Liver (tissue), 9 donors: ENCODE data around the gene CCDC178. TPM values are rescaled to one million over a fixed set of nuclear protein-coding genes. Genes with fewer than 3 reads are reported as not detected.

Source experiments
- DNase-seq: peaks from one replicate; pipeline ENCODE4 v3.0.0-alpha.2; 2017; ENCODE audit warnings: low spot score
- H3K27ac ChIP-seq, 2 donors: one replicate each; pipeline ENCODE4 v1.7.0; 2013; ENCODE audit warnings: inconsistent platforms in 2 of 2, low read length in 2 of 2, control low read depth in 1 of 2, low read depth in 1 of 2, mild to moderate bottlenecking in 1 of 2
- H3K27me3 ChIP-seq, 4 donors: one replicate each; pipeline versions ENCODE4 v1.6.1 to v1.7.0; 2013; ENCODE audit warnings: low read length in 3 of 4, inconsistent platforms in 1 of 4, mild to moderate bottlenecking in 1 of 4, moderate library complexity in 1 of 4; ENCODE audit not compliant: control insufficient read depth in 4 of 4, insufficient read depth in 4 of 4
- H3K36me3 ChIP-seq, 4 donors: one replicate each; pipeline versions ENCODE4 v1.6.1 to v1.7.0; 2013; ENCODE audit warnings: low read length in 3 of 4, mild to moderate bottlenecking in 3 of 4, low read depth in 1 of 4, moderate library complexity in 1 of 4; ENCODE audit not compliant: control insufficient read depth in 4 of 4, insufficient read depth in 3 of 4
- H3K4me1 ChIP-seq, 4 donors: one replicate each; pipeline versions ENCODE4 v1.6.1 to v1.7.0; 2013; ENCODE audit warnings: low read length in 3 of 4, mild to moderate bottlenecking in 3 of 4, moderate library complexity in 1 of 4; ENCODE audit not compliant: control insufficient read depth in 4 of 4, insufficient read depth in 4 of 4
- H3K4me3 ChIP-seq, 3 donors: one replicate each; pipeline versions ENCODE4 v1.6.1 to v1.7.0; 2013; ENCODE audit warnings: low read length in 3 of 3, control low read depth in 1 of 3, low read depth in 1 of 3, mild to moderate bottlenecking in 1 of 3
- H3K9ac ChIP-seq, 2 donors: one replicate each; pipeline ENCODE4 v1.7.0; 2013; ENCODE audit warnings: low read length in 2 of 2, mild to moderate bottlenecking in 2 of 2, moderate library complexity in 2 of 2, control low read depth in 1 of 2, low read depth in 1 of 2
- H3K9me3 ChIP-seq, 4 donors: one replicate each; pipeline versions ENCODE4 v1.6.1 to v1.7.0; 2013; ENCODE audit warnings: low read length in 3 of 4; ENCODE audit not compliant: control insufficient read depth in 4 of 4
- ATF3 ChIP-seq: IDR thresholded peaks from 2 replicates; pipeline ENCODE4 v1.6.1; 2016; ENCODE audit warnings: antibody characterized with exemption
- CTCF ChIP-seq: fragments of 150-350 bp; IDR thresholded peaks from 2 replicates; pipeline ENCODE4 v1.5.1; 2017; ENCODE audit warnings: improper control_type of control experiment, low read depth, low read length; ENCODE audit not compliant: missing input control
- EGR1 ChIP-seq, 2 donors: IDR thresholded peaks; 2 replicates each; pipeline ENCODE4 v1.6.1; 2016 to 2018; ENCODE audit warnings: antibody characterized with exemption in 2 of 2, low read depth in 2 of 2
- FOXA1 ChIP-seq: IDR thresholded peaks from 2 replicates; pipeline ENCODE4 v1.6.1; 2016; ENCODE audit warnings: antibody characterized with exemption
- FOXA2 ChIP-seq: IDR thresholded peaks from 2 replicates; pipeline ENCODE4 v1.6.1; 2016; ENCODE audit warnings: antibody characterized with exemption
- GABPA ChIP-seq, 2 donors: IDR thresholded peaks in 1 of 2; conservative IDR thresholded peaks in 1 of 2; 2 replicates each; pipeline ENCODE4 v1.6.1; 2016; ENCODE audit warnings: antibody characterized with exemption in 2 of 2, mild to moderate bottlenecking in 1 of 2, moderate library complexity in 1 of 2
- HNF4A ChIP-seq, 2 donors: conservative IDR thresholded peaks; 2 replicates each; pipeline ENCODE4 v1.6.1; 2016; ENCODE audit warnings: antibody characterized with exemption in 2 of 2, mild to moderate bottlenecking in 2 of 2
- HNF4G ChIP-seq: IDR thresholded peaks from 2 replicates; pipeline ENCODE4 v1.6.1; 2016; ENCODE audit warnings: antibody characterized with exemption
- JUND ChIP-seq, 2 donors: IDR thresholded peaks; 2 replicates each; pipeline ENCODE4 v1.6.1; 2016; ENCODE audit warnings: antibody characterized with exemption in 2 of 2
- MAX ChIP-seq: IDR thresholded peaks from 2 replicates; pipeline ENCODE4 v1.6.1; 2016; ENCODE audit warnings: antibody characterized with exemption
- NR2F2 ChIP-seq: IDR thresholded peaks from 2 replicates; pipeline ENCODE4 v1.6.1; 2016; ENCODE audit warnings: antibody characterized with exemption
- RAD21 ChIP-seq, 2 donors: IDR thresholded peaks; 2 replicates each; pipeline ENCODE4 v1.6.1; 2016; ENCODE audit warnings: antibody characterized with exemption in 2 of 2, mild to moderate bottlenecking in 2 of 2
- REST ChIP-seq: IDR thresholded peaks from 2 replicates; pipeline ENCODE4 v1.6.1; 2016; ENCODE audit warnings: antibody characterized with exemption, mild to moderate bottlenecking
- RXRA ChIP-seq, 2 donors: IDR thresholded peaks; 2 replicates each; pipeline ENCODE4 v1.6.1; 2017 to 2018; ENCODE audit warnings: antibody characterized with exemption in 2 of 2, mild to moderate bottlenecking in 1 of 2
- SP1 ChIP-seq: IDR thresholded peaks from 2 replicates; pipeline ENCODE4 v1.6.1; 2018; ENCODE audit warnings: antibody characterized with exemption, mild to moderate bottlenecking
- TAF1 ChIP-seq: conservative IDR thresholded peaks from 2 replicates; pipeline ENCODE4 v1.6.1; 2016; ENCODE audit warnings: antibody characterized with exemption, mild to moderate bottlenecking
- ZBTB33 ChIP-seq: IDR thresholded peaks from 2 replicates; pipeline ENCODE4 v1.6.1; 2016; ENCODE audit warnings: antibody characterized with exemption
- WGBS: extraction: QIAGEN DNeasy Blood & Tissue Kit; methylation state at CpG from one replicate; pipeline ENCODE4 v1.1.7; 2013; 5-methylcytosine and 5-hydroxymethylcytosine counted together
- polyA plus RNA-seq, 2 donors: library from polyadenylated mRNA; stranded (reverse) in 1 of 2; unstranded in 1 of 2; fragments of 200-250 nt in 1 of 2; fragments of >200 nt in 1 of 2; fragmentation: Nextera tagmentation in 1 of 2; extraction: Ambion mirVana in 1 of 2; gene quantifications; one replicate each; pipeline versions ENCODE4 v1.2.1 to v1.2.3, GENCODE V29; 2013 to 2015
- total RNA-seq, 2 donors: library from RNA; depleted of rRNA; stranded (reverse); fragments of >200 nt; gene quantifications; one replicate each; pipeline ENCODE4 v1.2.3, GENCODE V29; 2014
- donor health status: healthy.
- donor health status: healthy.
- donor health status: healthy.
- donor health status: healthy.
- donor health status: healthy.

Gene CCDC178
- total and polyA plus RNA-seq, 4 donors: not detected

- H3K36me3 ChIP-seq: no peaks in the 10 kb centered on the region
- no peak for TF ChIP-seq HNF4A (conservative IDR thresholded peaks at IDR 0.05)
- TF ChIP-seq ZBTB33: no peak
- TF ChIP-seq SP1: no peak
- no peak for TF ChIP-seq CTCF
- H3K4me1 ChIP-seq: no peaks in the 10 kb centered on the region
- 48% methylated on average over 2 of the region's 2 CpGs for WGBS
- H3K27me3 ChIP-seq: no peaks in the 10 kb centered on the region
- H3K4me3 ChIP-seq: no peak overlapping the region
- no peak overlapping the region for H3K27ac ChIP-seq
- peaks cover 0 to 2% (median 0%) of the 10 kb centered on the region in 4 donors for H3K9me3 ChIP-seq
- DNase-seq: no peak
- no peak overlapping the region for H3K9ac ChIP-seq
Measured at GRCh38 chr18:33135951-33136660, 304.4 kb downstream of the CCDC178 start.

GRCh38 chr18:33132657-33133056 is 307.9 kb downstream of the CCDC178 start:
- TF ChIP-seq RAD21 (IDR thresholded peaks at IDR 0.05) (no peak), NR2F2 (no peak), EGR1 (IDR thresholded peaks at IDR 0.05; ENCODE audit: low read depth in 2 of 2) (no peak), FOXA2 (no peak), MAX (no peak), ZBTB33 (no peak), ATF3 (no peak), CTCF (no peak), GABPA (IDR thresholded peaks at IDR 0.05 in 1 of 2, conservative IDR thresholded peaks at IDR 0.05 in 1 of 2) (no peak), REST (no peak), RXRA (IDR thresholded peaks at IDR 0.05) (no peak), TAF1 (no peak), HNF4G (no peak), SP1 (no peak), JUND (IDR thresholded peaks at IDR 0.05) (no peak), HNF4A (conservative IDR thresholded peaks at IDR 0.05) (no peak), FOXA1 (no peak)
- Histone ChIP-seq H3K9ac (no peak overlapping the region), H3K27ac (no peak overlapping the region), H3K36me3 (no peaks in the 10 kb centered on the region), H3K27me3 (no peaks in the 10 kb centered on the region), H3K9me3 (no peaks in the 10 kb centered on the region), H3K4me1 (no peaks in the 10 kb centered on the region), H3K4me3 (no peak overlapping the region)
- 78% methylated on average over 2 of the region's 2 CpGs for WGBS
- no peak for DNase-seq
